Measurements from ENCODE around the gene SH3BGRL. TPM values are rescaled to one million over a fixed set of nuclear protein-coding genes. Genes with fewer than 3 reads are reported as not detected.
"Not testable (repeated sequence)": the region's sequence is repeated elsewhere in the genome, so short reads cannot be mapped to it uniquely, and the experiment has no call there.

SH3BGRL gene
- total and polyA plus RNA-seq, 2 donors (not counting 1 experiment from before 2014, with no cell fraction given) = 65.6 to 105 TPM

- no peaks in the 10 kb centered on the region for H3K4me1 ChIP-seq (ENCODE audit: control insufficient read depth in 2 of 2, insufficient read depth in 2 of 2, low read length in 2 of 2)
- H3K27ac ChIP-seq (ENCODE audit: low read length in 2 of 2) = no peak overlapping the region
- H3K9me3 ChIP-seq (ENCODE audit: control extremely low read depth in 1 of 3, control insufficient read depth in 2 of 3, insufficient read depth in 1 of 3, low read length in 2 of 3) = no peaks in the 10 kb centered on the region
- no CpG with 5 or more reads among the region's 1 CpG for WGBS (ENCODE audit: insufficient coverage)
- no peak for ATAC-seq (ENCODE audit: low read depth)
- peaks cover 2% of the 10 kb centered on the region for H3K4me1 Mint-ChIP-seq
- H3K27me3 ChIP-seq (replicated peaks in 1 of 4; ENCODE audit: control extremely low read depth in 1 of 4, control insufficient read depth in 3 of 4, insufficient read depth in 4 of 4, low read length in 3 of 4) = no peaks in the 10 kb centered on the region
- no peak overlapping the region for H3K27ac Mint-ChIP-seq
- no peak overlapping the region for H3K4me3 ChIP-seq (ENCODE audit: control extremely low read depth in 1 of 5, extremely low read depth in 1 of 5, insufficient read depth in 1 of 5, low read depth in 2 of 5, low read length in 4 of 5)
- H3K9ac ChIP-seq (ENCODE audit: low read length) = no peak overlapping the region
- no peaks in the 10 kb centered on the region for H3K36me3 ChIP-seq (replicated peaks in 1 of 2; ENCODE audit: control extremely low read depth in 1 of 2, control insufficient read depth in 1 of 2, extremely low read depth in 1 of 2, insufficient read depth in 2 of 2, low read length in 1 of 2)
- no peak overlapping the region for H3K4me3 Mint-ChIP-seq
- DNase-seq = no peak
- no peaks in the 10 kb centered on the region for H3K27me3 Mint-ChIP-seq
- H2AFZ ChIP-seq (ENCODE audit: insufficient read depth, low read depth, low read length, poor library complexity, severe bottlenecking) = no peak overlapping the region
- no peak for TF ChIP-seq CTCF (IDR thresholded peaks at IDR 0.05)
- TF ChIP-seq EZH2 (IDR thresholded peaks at IDR 0.05; ENCODE audit: borderline replicate concordance, insufficient read depth, low read depth, low read length, poor library complexity, severe bottlenecking) = no peak
- POLR2A ChIA-PET = no interaction called here
- no peaks in the 10 kb centered on the region for H3K79me2 ChIP-seq (ENCODE audit: control insufficient read depth, insufficient read depth, low read length)
- CTCF ChIA-PET = no interaction called here
- H4K20me1 ChIP-seq (ENCODE audit: control insufficient read depth, insufficient read depth, low read length, poor library complexity, severe bottlenecking) = no peaks in the 10 kb centered on the region
- no peaks in the 10 kb centered on the region for H3K9me3 Mint-ChIP-seq (ENCODE audit: insufficient read depth)
- intact Hi-C loops (cut with micrococcal nuclease) = no loop called here
- no peak overlapping the region for H3K4me2 ChIP-seq (replicated peaks; ENCODE audit: low read depth, low read length, poor library complexity, severe bottlenecking)
Observed at GRCh38 chrX:81338924-81339323, 137.0 kb downstream of the SH3BGRL start.

DNA sequence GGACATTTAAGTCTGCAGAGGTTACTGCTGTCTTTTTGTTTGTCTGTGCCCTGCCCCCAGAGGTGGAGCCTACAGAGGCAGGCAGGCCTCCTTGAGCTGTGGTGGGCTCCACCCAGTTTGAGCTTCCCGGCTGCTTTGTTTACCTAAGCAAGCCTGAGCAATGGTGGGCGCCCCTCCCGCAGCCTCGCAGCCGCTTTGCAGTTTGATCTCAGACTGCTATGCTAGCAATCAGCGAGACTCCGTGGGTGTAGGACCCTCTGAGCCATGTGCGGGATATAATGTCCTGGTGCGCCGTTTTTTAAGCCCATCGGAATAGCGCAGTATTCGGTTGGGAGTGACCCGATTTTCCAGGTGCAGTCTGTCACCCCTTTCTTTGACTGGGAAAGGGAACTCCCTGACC, 143.4 kb downstream of the SH3BGRL start:
- CTCF ChIA-PET; intact Hi-C loops (cut with micrococcal nuclease); H3K36me3 ChIP-seq (replicated peaks in 1 of 2; ENCODE audit: control extremely low read depth in 1 of 2, control insufficient read depth in 1 of 2, extremely low read depth in 1 of 2, insufficient read depth in 2 of 2, low read length in 1 of 2); H3K27me3 Mint-ChIP-seq; H3K9me3 Mint-ChIP-seq (ENCODE audit: insufficient read depth); H3K27ac Mint-ChIP-seq; H3K4me1 ChIP-seq (ENCODE audit: control insufficient read depth in 2 of 2, insufficient read depth in 2 of 2, low read length in 2 of 2); H3K4me1 Mint-ChIP-seq; H3K79me2 ChIP-seq (ENCODE audit: control insufficient read depth, insufficient read depth, low read length); H3K4me3 ChIP-seq (ENCODE audit: control extremely low read depth in 1 of 5, extremely low read depth in 1 of 5, insufficient read depth in 1 of 5, low read depth in 2 of 5, low read length in 4 of 5); DNase-seq; H3K4me3 Mint-ChIP-seq; H2AFZ ChIP-seq (ENCODE audit: insufficient read depth, low read depth, low read length, poor library complexity, severe bottlenecking); ATAC-seq (ENCODE audit: low read depth); POLR2A ChIA-PET; H3K9me3 ChIP-seq (ENCODE audit: control extremely low read depth in 1 of 3, control insufficient read depth in 2 of 3, insufficient read depth in 1 of 3, low read length in 2 of 3); H3K4me2 ChIP-seq (replicated peaks; ENCODE audit: low read depth, low read length, poor library complexity, severe bottlenecking); H3K27ac ChIP-seq (ENCODE audit: low read length in 2 of 2); H3K27me3 ChIP-seq (replicated peaks in 1 of 4; ENCODE audit: control extremely low read depth in 1 of 4, control insufficient read depth in 3 of 4, insufficient read depth in 4 of 4, low read length in 3 of 4); H4K20me1 ChIP-seq (ENCODE audit: control insufficient read depth, insufficient read depth, low read length, poor library complexity, severe bottlenecking); H3K9ac ChIP-seq (ENCODE audit: low read length): not testable (repeated sequence)
- 100% methylated on average over 12 of the region's 14 CpGs for WGBS (ENCODE audit: insufficient coverage)

Other genes starting within 250 kb of the SH3BGRL start
- 0.37 and 0.46 TPM in 2 replicates for gene HMGN5, start 189 bp upstream of the SH3BGRL start, total RNA-seq
- gene HMGN5, start 189 bp upstream of the SH3BGRL start, polyA plus RNA-seq = 0.16 and 0.33 TPM in 2 replicates

All from B cell (primary cell).